Fibroblast of peridontal ligament (primary cell): ENCODE measurements around the gene ADCY4.
A peak's percentile ranks its signal among the peaks of the same experiment; 100 is the strongest.
"Not testable (repeated sequence)": the region's sequence is repeated elsewhere in the genome, so short reads cannot be mapped to it uniquely, and the experiment has no call there.

Experiments used
- DNase-seq: peaks from one replicate; pipeline ENCODE4 v3.0.0-alpha.2; 2010; ENCODE audit errors: extremely low read depth

The ADCY4 gene

DNA sequence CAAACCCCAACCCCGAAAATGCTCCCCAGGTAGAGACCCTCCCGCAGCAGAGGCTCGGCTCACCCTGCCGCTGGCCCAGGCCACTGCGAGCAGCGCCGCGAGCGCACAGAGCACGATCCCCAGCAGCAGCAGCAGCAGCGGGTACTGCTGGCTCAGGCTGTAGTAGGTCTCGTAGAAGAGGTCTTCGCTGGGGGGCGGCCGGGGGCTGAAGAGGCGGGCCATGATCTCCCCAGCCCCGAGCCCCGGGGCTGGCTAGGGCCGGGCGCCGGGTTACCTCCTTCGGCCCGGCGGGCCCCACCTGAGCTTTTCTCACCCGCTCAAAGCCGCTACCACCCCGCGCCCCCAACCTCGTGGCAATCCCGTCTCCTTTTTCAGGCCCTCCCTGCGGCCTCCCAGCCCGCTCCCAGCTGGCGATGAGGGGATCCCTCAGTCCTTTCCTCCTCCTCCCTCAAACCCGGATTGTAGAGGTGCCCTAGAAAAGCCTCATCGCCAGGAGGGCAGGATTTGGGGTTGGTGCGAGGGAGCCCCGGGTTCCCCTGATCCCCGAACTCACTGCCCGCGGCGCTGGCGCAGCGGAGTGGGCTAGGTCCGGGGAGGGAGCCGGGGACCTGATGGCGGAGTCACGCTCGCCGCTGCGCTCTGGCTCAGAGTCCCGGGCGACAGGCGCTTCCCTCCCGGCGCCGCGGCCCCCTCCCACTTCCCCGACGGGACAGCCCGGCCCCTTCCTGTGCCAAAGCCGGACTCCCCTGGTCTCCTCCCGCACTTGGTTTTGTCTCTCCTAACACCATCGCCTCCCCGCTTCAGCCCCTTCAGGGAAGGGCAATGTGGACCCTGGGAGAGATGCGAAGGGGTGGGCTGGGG, at the start of gene ADCY4:
Gene ADCY4, minus strand, starts transcription at position 641 of the 861 bp plus-strand sequence. Its CDS starts 419 bp downstream, at position 222.
- DNase-seq = peak; percentile 23

DNA sequence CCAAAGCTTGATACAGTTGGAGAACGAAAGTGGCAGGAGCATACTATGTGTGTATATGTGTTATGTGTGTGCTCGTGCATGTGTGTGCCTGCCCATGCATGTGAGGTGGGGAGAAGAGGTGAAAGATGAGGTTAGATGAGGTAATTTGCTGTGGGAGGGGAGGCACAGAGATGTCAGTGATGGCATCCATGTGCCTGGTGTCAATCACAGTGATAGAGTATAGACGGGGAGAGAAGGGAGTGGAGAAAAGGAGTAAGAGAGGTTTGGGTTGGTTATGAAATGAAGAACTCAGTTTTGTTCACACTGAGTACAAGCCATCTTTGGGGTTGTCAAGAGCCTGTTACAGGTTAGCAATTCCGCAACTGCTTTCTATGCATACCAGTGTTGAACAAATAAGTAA, 49.3 kb upstream of the ADCY4 start:
- no peak for DNase-seq

DNA sequence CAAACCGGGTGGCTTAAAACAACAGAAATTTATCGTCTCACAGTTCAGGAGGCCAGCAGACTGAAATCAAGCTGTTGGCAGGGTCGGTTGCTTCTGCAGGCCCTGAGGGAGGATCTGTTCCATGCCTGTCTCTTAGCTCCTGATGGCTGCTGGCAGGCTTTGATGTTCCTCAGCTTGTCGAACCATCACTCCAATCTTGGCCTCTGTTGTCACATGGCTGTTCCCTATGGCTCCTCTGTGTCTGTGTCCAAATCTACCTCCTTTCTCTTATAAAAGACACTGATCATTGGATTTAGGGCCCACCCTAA, 47.1 kb upstream of the ADCY4 start:
- DNase-seq = no peak

GRCh38 chr14:24381363-24382063, 46.6 kb upstream of the ADCY4 start:
- no peak for DNase-seq

DNA sequence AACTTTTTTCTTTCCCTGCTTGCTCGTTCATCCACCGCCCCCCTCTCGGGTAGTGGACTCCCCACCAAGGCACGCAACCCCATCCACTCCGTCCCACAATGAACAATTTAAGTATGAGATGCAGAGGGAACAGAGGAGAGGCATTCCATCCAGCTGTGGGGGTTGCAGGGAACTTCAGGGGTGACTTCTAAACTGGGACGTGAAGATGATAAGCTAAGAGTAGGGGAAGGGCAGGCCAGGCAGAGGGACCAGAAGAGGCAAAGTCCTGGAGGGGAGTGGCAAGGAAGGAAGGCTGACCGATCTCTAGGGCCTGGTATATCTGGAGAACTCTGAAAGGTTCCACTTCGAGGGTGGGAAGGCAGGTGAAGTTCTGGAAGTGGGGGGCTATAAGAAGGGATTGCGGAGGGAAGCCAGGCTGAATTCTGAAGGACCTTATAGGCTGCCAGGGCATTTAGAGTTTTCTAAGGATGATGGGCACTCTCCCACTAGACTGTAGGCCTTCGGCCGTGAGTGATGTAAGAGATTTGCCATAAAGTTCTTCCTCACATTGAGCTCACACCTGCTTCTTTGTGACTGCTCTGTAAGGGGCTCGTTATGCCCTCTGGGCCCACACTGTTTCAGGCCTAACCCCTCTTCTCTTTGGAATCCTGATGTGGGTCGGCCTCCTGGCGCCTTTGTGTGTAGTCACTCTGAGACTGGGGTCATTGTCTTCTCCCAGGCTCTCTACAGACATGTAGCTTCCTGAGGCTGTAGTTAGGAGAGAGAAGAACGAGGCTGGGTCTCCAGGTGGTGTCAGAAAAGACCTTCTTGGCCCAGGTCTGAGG, 45.2 kb upstream of the ADCY4 start:
- no peak for DNase-seq

- DNase-seq = no peak
Observed at GRCh38 chr14:24378981-24379906, 44.4 kb upstream of the ADCY4 start.

GRCh38 chr14:24378327-24378726, 43.5 kb upstream of the ADCY4 start:
- DNase-seq = no peak

GRCh38 chr14:24377657-24378056, 42.8 kb upstream of the ADCY4 start:
- no peak for DNase-seq

DNA sequence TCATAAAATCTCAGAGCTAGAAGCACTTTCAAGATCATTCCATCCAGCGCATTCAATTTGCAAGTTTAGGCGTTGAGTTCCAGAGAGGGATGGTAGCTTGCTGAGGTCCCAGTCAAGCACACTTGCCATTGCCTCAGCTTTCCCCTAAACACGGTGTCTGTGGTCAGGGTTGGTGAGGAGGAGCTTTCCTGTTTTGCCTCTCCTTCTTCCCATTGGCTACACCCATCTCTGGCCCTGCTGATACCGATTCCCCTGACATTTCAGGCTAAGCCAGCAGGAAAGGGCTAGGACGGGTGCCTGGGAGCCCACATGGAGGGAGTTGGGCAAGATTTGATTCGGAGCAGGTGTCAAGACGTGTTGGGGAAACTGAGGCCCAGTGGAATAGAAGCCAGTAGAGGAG, 42.3 kb upstream of the ADCY4 start:
- no peak for DNase-seq

GRCh38 chr14:24376448-24377070, 41.7 kb upstream of the ADCY4 start:
- no peak for DNase-seq

DNA sequence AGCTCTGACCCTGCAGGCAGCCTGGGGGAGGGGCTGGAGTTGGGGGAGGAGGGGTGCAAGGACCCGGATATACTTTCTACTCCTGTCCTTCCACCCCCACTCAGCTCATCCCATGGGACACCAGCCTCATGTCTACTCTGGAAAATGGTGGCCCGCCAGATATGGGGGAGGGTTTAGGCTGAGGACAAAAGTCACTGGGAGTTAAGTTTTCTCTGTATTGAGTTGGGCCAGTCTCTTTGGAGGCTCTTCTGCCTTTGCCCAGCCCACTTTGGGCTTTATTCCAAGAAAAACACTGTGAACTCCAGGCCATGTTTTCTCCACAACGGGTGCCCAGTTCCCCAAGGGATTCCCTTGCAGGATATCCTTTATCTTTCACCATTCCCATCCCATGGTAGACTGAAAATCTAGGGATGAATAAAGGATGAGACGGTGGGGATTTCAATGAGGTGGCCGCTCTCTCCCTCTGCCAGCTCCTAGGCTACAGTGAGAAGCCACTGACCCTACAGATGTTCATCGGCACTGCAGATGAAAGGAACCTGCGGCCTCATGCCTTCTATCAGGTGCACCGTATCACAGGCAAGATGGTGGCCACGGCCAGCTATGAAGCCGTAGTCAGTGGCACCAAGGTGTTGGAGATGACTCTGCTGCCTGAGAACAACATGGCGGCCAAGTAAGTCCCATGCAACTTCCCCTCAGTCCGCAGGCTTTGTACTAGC, 38.0 kb upstream of the ADCY4 start:
- peak; percentile 33 for DNase-seq

- DNase-seq = not testable (repeated sequence)
Observed at GRCh38 chr14:24371605-24372004, 36.7 kb upstream of the ADCY4 start.

- peak; percentile 28 for DNase-seq
Observed at GRCh38 chr14:24370748-24371147, 35.9 kb upstream of the ADCY4 start.

DNA sequence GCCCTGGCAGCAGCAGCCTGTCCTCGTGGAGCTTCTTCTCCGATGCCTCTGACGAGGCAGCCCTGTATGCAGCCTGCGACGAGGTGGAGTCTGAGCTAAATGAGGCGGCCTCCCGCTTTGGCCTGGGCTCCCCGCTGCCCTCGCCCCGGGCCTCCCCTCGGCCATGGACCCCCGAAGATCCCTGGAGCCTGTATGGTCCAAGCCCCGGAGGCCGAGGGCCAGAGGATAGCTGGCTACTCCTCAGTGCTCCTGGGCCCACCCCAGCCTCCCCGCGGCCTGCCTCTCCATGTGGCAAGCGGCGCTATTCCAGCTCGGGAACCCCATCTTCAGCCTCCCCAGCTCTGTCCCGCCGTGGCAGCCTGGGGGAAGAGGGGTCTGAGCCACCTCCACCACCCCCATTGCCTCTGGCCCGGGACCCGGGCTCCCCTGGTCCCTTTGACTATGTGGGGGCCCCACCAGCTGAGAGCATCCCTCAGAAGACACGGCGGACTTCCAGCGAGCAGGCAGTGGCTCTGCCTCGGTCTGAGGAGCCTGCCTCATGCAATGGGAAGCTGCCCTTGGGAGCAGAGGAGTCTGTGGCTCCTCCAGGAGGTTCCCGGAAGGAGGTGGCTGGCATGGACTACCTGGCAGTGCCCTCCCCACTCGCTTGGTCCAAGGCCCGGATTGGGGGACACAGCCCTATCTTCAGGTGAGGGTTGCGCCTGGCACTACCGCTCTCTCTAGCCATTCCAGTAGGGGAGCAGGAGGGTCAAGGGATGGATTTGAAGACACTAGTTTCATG, 35.2 kb upstream of the ADCY4 start:
- DNase-seq = no peak

DNA sequence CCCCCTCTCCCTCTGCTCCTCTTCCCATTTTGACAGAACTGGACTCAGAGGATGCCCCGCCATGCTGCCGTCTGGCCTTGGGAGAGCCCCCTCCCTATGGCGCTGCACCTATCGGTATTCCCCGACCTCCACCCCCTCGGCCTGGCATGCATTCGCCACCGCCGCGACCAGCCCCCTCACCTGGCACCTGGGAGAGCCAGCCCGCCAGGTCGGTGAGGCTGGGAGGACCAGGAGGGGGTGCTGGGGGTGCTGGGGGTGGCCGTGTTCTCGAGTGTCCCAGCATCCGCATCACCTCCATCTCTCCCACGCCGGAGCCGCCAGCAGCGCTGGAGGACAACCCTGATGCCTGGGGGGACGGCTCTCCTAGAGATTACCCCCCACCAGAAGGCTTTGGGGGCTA, 34.6 kb upstream of the ADCY4 start:
- no peak for DNase-seq

DNA sequence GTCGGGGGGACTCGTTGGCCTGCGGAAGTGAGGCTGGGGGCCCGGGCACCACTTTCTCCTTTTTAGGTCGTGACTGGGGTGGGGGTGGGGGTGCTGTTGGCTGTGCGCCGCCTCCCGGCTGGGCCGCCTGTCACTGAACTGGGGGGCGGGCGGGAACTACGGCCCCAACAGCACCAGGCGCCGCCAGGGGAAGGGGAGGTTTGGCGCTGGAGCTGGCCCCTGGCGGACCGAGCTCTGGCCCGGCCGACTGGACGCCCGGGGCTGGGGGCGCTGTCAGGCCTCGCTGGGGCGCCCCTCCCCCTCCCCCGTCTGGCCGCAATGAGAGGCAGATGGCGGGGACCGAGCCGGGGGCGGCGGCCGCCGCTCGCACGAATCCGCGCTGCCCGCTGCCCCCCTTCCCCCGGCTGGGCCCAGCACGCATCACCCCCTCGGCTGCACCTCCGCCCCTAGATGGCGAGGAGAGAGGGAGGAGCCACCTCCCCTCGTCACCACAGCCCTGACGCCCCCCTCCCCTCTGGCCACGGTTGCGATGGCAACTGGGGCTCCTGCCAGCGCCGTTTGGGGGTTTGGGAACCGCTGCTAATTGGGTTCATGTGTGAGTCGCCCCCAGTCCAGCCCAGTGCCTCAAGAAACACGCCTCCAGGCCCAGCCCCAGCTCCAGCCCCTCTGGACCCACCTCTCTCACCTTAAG, 33.8 kb upstream of the ADCY4 start:
- peak; percentile 90 for DNase-seq

GRCh38 chr14:24368212-24368561, 33.3 kb upstream of the ADCY4 start:
- no peak for DNase-seq

GRCh38 chr14:24367514-24368211, 32.8 kb upstream of the ADCY4 start, which contains the start of gene NFATC4:
TSS of gene NFATC4 (plus strand) at chr14:24368184. CDS start at chr14:24368341, 157 bp downstream.
- peak; percentile 98 for DNase-seq
